Vagina (tissue), 2 donors: ENCODE measurements around the gene SYNJ2BP.

Source experiments
- CTCF ChIP-seq, 3 experiments: fragments of 450-650 bp in 2 of 3; fragments of 200-600 bp in 1 of 3; sonication (generic) in 1 of 3; IDR thresholded peaks; one replicate each; pipeline ENCODE4 v1.5.1; 2017 to 2019; ENCODE audit warnings: antibody characterized with exemption in 3 of 3, mild to moderate bottlenecking in 2 of 3, moderate library complexity in 2 of 3
- POLR2A ChIP-seq, 2 donors: fragments of 450-650 bp; IDR thresholded peaks; one replicate each; pipeline ENCODE4 v1.6.1; 2017; ENCODE audit warnings: antibody characterized with exemption in 2 of 2, mild to moderate bottlenecking in 2 of 2, moderate library complexity in 2 of 2

- TF ChIP-seq CTCF (IDR thresholded peaks at IDR 0.05) (no peak), POLR2A (IDR thresholded peaks at IDR 0.05) (no peak)
Measured at GRCh38 chr14:70378696-70379095, 38.2 kb downstream of the SYNJ2BP start.
